Adrenal gland (tissue), 5 donors: Measurements from ENCODE around the gene SULT1C3.

ENCODE experiments used
- POLR2A ChIP-seq, 2 donors: fragments of 450-650 bp; IDR thresholded peaks; one replicate each; pipeline ENCODE4 v1.6.1; 2017; ENCODE audit warnings: antibody characterized with exemption in 2 of 2, mild to moderate bottlenecking in 2 of 2, moderate library complexity in 1 of 2
- TF ChIP-seq, protein P1 (sequence below), 6 experiments: fragments of 450-650 bp in 4 of 6; fragments of 200-600 bp in 2 of 6; sonication (generic) in 1 of 6; IDR thresholded peaks; 1 replicate in 5 of 6; 2 replicates in 1 of 6; pipeline versions ENCODE4 v1.5.1 to v1.8.0; 2016 to 2021; ENCODE audit warnings: antibody characterized with exemption in 6 of 6, mild to moderate bottlenecking in 2 of 6, moderate library complexity in 1 of 6
- donor health status: DM: no; HTN: no; CAD: no.

DNA sequence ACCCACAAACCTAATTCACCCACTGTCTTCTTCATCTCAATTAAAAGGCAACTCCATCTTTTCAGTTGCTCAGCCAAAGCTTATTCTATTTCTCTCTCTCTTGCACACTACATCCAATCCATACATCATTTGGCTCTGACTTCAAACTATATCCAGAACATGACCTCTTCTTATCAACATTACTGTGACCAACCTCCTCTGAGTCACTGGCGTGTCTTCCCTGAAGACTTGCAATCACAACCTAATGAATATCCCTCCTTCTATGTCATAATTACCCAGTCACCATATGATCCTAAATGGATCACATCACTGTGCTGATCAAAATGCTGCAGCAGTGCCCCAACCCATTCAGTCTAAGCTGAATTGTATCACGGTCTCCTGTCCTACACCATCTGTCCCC, 22.6 kb upstream of the SULT1C3 start:
- TF ChIP-seq POLR2A (IDR thresholded peaks at IDR 0.05): no peak
- TF ChIP-seq, protein P1, sequence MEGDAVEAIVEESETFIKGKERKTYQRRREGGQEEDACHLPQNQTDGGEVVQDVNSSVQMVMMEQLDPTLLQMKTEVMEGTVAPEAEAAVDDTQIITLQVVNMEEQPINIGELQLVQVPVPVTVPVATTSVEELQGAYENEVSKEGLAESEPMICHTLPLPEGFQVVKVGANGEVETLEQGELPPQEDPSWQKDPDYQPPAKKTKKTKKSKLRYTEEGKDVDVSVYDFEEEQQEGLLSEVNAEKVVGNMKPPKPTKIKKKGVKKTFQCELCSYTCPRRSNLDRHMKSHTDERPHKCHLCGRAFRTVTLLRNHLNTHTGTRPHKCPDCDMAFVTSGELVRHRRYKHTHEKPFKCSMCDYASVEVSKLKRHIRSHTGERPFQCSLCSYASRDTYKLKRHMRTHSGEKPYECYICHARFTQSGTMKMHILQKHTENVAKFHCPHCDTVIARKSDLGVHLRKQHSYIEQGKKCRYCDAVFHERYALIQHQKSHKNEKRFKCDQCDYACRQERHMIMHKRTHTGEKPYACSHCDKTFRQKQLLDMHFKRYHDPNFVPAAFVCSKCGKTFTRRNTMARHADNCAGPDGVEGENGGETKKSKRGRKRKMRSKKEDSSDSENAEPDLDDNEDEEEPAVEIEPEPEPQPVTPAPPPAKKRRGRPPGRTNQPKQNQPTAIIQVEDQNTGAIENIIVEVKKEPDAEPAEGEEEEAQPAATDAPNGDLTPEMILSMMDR (IDR thresholded peaks at IDR 0.05): no peak
